A549 treated with AZD2906 at 1 μM for 4 hours (cell line): ENCODE results near the gene TXNIP. TPM values are rescaled to one million over a fixed set of nuclear protein-coding genes. Genes with fewer than 3 reads are reported as not detected.

Source experiments
- total RNA-seq: library from RNA; stranded (reverse); fragments of 200-300 nt; extraction: Qiagen RNA extraction; gene quantifications from 5 replicates; pipeline ENCODE4 v1.2.3, GENCODE V29; 2022

The TXNIP gene
- total RNA-seq = 0.24 to 0.89 TPM (median 0.64 TPM) in 5 replicates

GRCh38 chr1:145996433-145997015, at the start of gene TXNIP:
TSS of gene TXNIP (minus strand) at chr1:145996579. CDS start at chr1:145996266, 313 bp downstream.

GRCh38 chr1:146021622-146022402, 25.4 kb upstream of the TXNIP start, which contains the start of gene HJV:
TSS of gene HJV (minus strand) at chr1:146021735. CDS start at chr1:146020231, 1,504 bp downstream.

GRCh38 chr1:145964328-145965118, 31.9 kb downstream of the TXNIP start, which contains the start of the genes ANKRD34A and POLR3GL:
TSS of gene ANKRD34A (minus strand) at chr1:145964575. CDS start at chr1:145961759, 2,816 bp downstream.
TSS of gene POLR3GL (plus strand) at chr1:145964690. CDS start at chr1:145974866, 10,176 bp downstream.

GRCh38 chr1:145957443-145958319, 38.7 kb downstream of the TXNIP start, which contains the start of gene LIX1L:
TSS of gene LIX1L (minus strand) at chr1:145958017. CDS start at chr1:145957927, 90 bp downstream.

Other genes starting within 250 kb of the TXNIP start
- gene RNF115, start 172.5 kb downstream of the TXNIP start, total RNA-seq = 11.6 to 15.3 TPM (median 14.1 TPM) in 5 replicates
- 36.1 to 44.9 TPM (median 37.8 TPM) in 5 replicates for gene POLR3C, start 172.4 kb downstream of the TXNIP start, total RNA-seq
- 6.6 to 8.5 TPM (median 7.2 TPM) in 5 replicates for gene NUDT17, start 150.9 kb downstream of the TXNIP start, total RNA-seq
- 37.4 to 45.5 TPM (median 42.8 TPM) in 5 replicates for gene PIAS3, start 137.5 kb downstream of the TXNIP start, total RNA-seq
- gene ANKRD35, start 110.7 kb downstream of the TXNIP start, total RNA-seq = 0.03 to 0.06 TPM (median 0.03 TPM) in 4 of 5 replicates, not detected in the other
- gene ITGA10, start 86.5 kb downstream of the TXNIP start, total RNA-seq = 1.3 to 2.1 TPM (median 1.5 TPM) in 5 replicates
- 34.4 to 41.1 TPM (median 38.2 TPM) in 5 replicates for gene PEX11B, start 77.9 kb downstream of the TXNIP start, total RNA-seq
- gene RBM8A, start 69.1 kb downstream of the TXNIP start, total RNA-seq = 212 to 255 TPM (median 223 TPM) in 5 replicates
- gene LIX1L, start 38.6 kb downstream of the TXNIP start, total RNA-seq = 10.7 to 15.2 TPM (median 12.5 TPM) in 5 replicates
- gene ANKRD34A, start 32.0 kb downstream of the TXNIP start, total RNA-seq = 0.21 to 0.30 TPM (median 0.25 TPM) in 5 replicates
- 11.0 to 12.0 TPM (median 11.4 TPM) in 5 replicates for gene POLR3GL, start 31.9 kb downstream of the TXNIP start, total RNA-seq
- not detected in 5 replicates for gene HJV, start 25.2 kb upstream of the TXNIP start, total RNA-seq
- gene NBPF10, start 148.2 kb upstream of the TXNIP start, total RNA-seq = 0.92 to 1.3 TPM (median 1.2 TPM) in 5 replicates
- gene NOTCH2NLA, start 232.4 kb upstream of the TXNIP start, total RNA-seq = 24.5 to 33.4 TPM (median 31.7 TPM) in 5 replicates